Daoy (cell line): ENCODE results near the gene GGPS1. TPM values are rescaled to one million over a fixed set of nuclear protein-coding genes. Genes with fewer than 3 reads are reported as not detected.
"Not testable (repeated sequence)": the region's sequence is repeated elsewhere in the genome, so short reads cannot be mapped to it uniquely, and the experiment has no call there.

ENCODE experiments used
- DNase-seq: peaks from one replicate; pipeline ENCODE4 v3.0.0-alpha.2; 2015; ENCODE audit warnings: low read depth
- total RNA-seq: library from RNA; depleted of rRNA; stranded (reverse); fragments of >200 nt; shearing (Covaris generic); gene quantifications from 2 replicates; pipeline ENCODE4 v1.2.3, GENCODE V29; 2014

The GGPS1 gene
- total RNA-seq, 1 experiment from 2014 or later: 31.6 TPM

GRCh38 chr1:235339746-235340145 lies 11.4 kb downstream of the GGPS1 start:
- no peak for DNase-seq

GRCh38 chr1:235341334-235341733 lies 13.0 kb downstream of the GGPS1 start:
- no peak for DNase-seq

GRCh38 chr1:235342039-235342438 lies 13.7 kb downstream of the GGPS1 start:
- no peak for DNase-seq

- DNase-seq: no peak
Observed at GRCh38 chr1:235342471-235342870, 14.1 kb downstream of the GGPS1 start.

GRCh38 chr1:235343726-235344125 lies 15.4 kb downstream of the GGPS1 start:
- no peak for DNase-seq

GRCh38 chr1:235351441-235351840 lies 23.1 kb downstream of the GGPS1 start:
- DNase-seq: no peak

- no peak for DNase-seq
Observed at GRCh38 chr1:235351898-235352297, 23.5 kb downstream of the GGPS1 start.

- no peak for DNase-seq
Observed at GRCh38 chr1:235357485-235358373, 29.4 kb downstream of the GGPS1 start.

GRCh38 chr1:235358899-235359298 lies 30.5 kb downstream of the GGPS1 start:
- no peak for DNase-seq

GRCh38 chr1:235364189-235364588 lies 35.8 kb downstream of the GGPS1 start:
- DNase-seq: not testable (repeated sequence)

GRCh38 chr1:235366286-235366685 lies 37.9 kb downstream of the GGPS1 start:
- DNase-seq: no peak

- DNase-seq: peak; percentile 97
Observed at GRCh38 chr1:235367000-235367908, 38.9 kb downstream of the GGPS1 start, which contains the start of gene TBCE. TSS of gene TBCE (plus strand) at chr1:235367427. CDS start at chr1:235380050, 12,623 bp downstream.

GRCh38 chr1:235368428-235368827 lies 40.1 kb downstream of the GGPS1 start:
- DNase-seq: no peak

- DNase-seq: no peak
Observed at GRCh38 chr1:235369802-235370201, 41.4 kb downstream of the GGPS1 start.

- DNase-seq: no peak
Observed at GRCh38 chr1:235375919-235376605, 47.7 kb downstream of the GGPS1 start.

GRCh38 chr1:235378134-235378735 lies 49.9 kb downstream of the GGPS1 start:
- not testable (repeated sequence) for DNase-seq

- DNase-seq: not testable (repeated sequence)
Observed at GRCh38 chr1:235381955-235382739, 53.8 kb downstream of the GGPS1 start.

- not testable (repeated sequence) for DNase-seq
Observed at GRCh38 chr1:235385633-235386032, 57.3 kb downstream of the GGPS1 start.

- no peak for DNase-seq
Observed at GRCh38 chr1:235391874-235392273, 63.5 kb downstream of the GGPS1 start.
